PC-3 (cell line): ENCODE data around the gene MRPS31. TPM values are rescaled to one million over a fixed set of nuclear protein-coding genes. Genes with fewer than 3 reads are reported as not detected.

Experiments
- ATAC-seq: fragments of 200-7000 bp; cut with Tn5 transposase; 2 replicates; pipeline ENCODE4 v1.9.1; 2020; ENCODE audit warnings: mild to moderate bottlenecking, moderate library complexity
- BruUV-seq: library from RNA; stranded (reverse); fragments of 400-500 nt; replicated peaks from 2 replicates; lab custom pipeline; 2021; lab: Mats Ljungman, UMichigan
- CTCF ChIA-PET: fragments of 300-600 bp; sonication (Branson Sonifier 250); formaldehyde crosslinking; loops from one replicate; lab custom pipeline; 2022; ENCODE audit warnings: antibody characterized with exemption; lab: Charles Lee
- POLR2A ChIA-PET: fragments of 300-600 bp; sonication (Branson Sonifier 250); formaldehyde crosslinking; loops from one replicate; lab custom pipeline; 2022; ENCODE audit warnings: antibody characterized with exemption; ENCODE audit not compliant: unreplicated experiment; lab: Charles Lee
- DNase-seq: peaks from one replicate; pipeline ENCODE4 v3.0.0-alpha.2; 2015
- H2AFZ ChIP-seq: fragments of 300-600 bp; sonication (generic); 2 replicates; pipeline ENCODE4 v1.6.0; 2016; ENCODE audit warnings: antibody characterized with exemption, low read length
- H3F3A ChIP-seq: fragments of 300-600 bp; sonication (generic); one replicate; pipeline ENCODE4 v1.6.0; 2017; ENCODE audit warnings: antibody characterized with exemption, low read length, control low read depth, mild to moderate bottlenecking; ENCODE audit not compliant: unreplicated experiment
- H3K27ac ChIP-seq: fragments of 300-600 bp; sonication (generic); 2 replicates; pipeline ENCODE4 v1.5.1; 2016; ENCODE audit warnings: mild to moderate bottlenecking, low read length
- H3K27me3 ChIP-seq: fragments of 300-600 bp; sonication (generic); 2 replicates; pipeline ENCODE4 v1.6.1; 2016; ENCODE audit warnings: low read length, mixed read lengths
- H3K36me3 ChIP-seq: fragments of 300-600 bp; sonication (generic); 2 replicates; pipeline ENCODE4 v1.6.1; 2016; ENCODE audit warnings: low read depth, mixed run types, low read length, mixed read lengths
- H3K4me1 ChIP-seq: fragments of 300-600 bp; sonication (generic); 2 replicates; pipeline ENCODE4 v1.5.1; 2016; ENCODE audit warnings: low read length; ENCODE audit not compliant: insufficient read depth
- H3K4me2 ChIP-seq: fragments of 300-600 bp; sonication (generic); 2 replicates; pipeline ENCODE4 v1.6.0; 2016; ENCODE audit warnings: low read length
- H3K4me3 ChIP-seq: fragments of 300-600 bp; sonication (generic); 2 replicates; pipeline ENCODE4 v1.5.1; 2016; ENCODE audit warnings: mild to moderate bottlenecking, low read length, mixed read lengths
- H3K79me2 ChIP-seq: fragments of 300-600 bp; sonication (generic); 2 replicates; pipeline ENCODE4 v1.6.1; 2017; ENCODE audit warnings: low read length, mixed read lengths
- H3K9ac ChIP-seq: fragments of 300-600 bp; sonication (generic); 2 replicates; pipeline ENCODE4 v1.6.0; 2016; ENCODE audit warnings: mild to moderate bottlenecking, low read length
- H3K9me2 ChIP-seq: fragments of 300-600 bp; sonication (generic); replicated peaks from 2 replicates; pipeline ENCODE4 v1.6.1; 2016; ENCODE audit warnings: mixed run types, low read length, mixed read lengths
- H3K9me3 ChIP-seq: fragments of 300-600 bp; sonication (generic); 2 replicates; pipeline ENCODE4 v1.6.1; 2016; ENCODE audit warnings: low read length, mixed read lengths
- H4K20me1 ChIP-seq: fragments of 300-600 bp; sonication (generic); 2 replicates; pipeline ENCODE4 v1.6.1; 2016; ENCODE audit warnings: low read length, mixed read lengths
- CTCF ChIP-seq: fragments of 300-600 bp; sonication (generic); conservative IDR thresholded peaks from 2 replicates; pipeline ENCODE4 v1.5.1; 2017; ENCODE audit warnings: antibody characterized with exemption, low read depth, mild to moderate bottlenecking, low read length
- EZH2 ChIP-seq: fragments of 300-600 bp; sonication (generic); IDR thresholded peaks from one replicate; pipeline ENCODE4 v1.6.1; 2017; ENCODE audit warnings: antibody characterized with exemption, mild to moderate bottlenecking, low read length; ENCODE audit not compliant: unreplicated experiment
- EZH2phosphoT487 ChIP-seq: fragments of 300-600 bp; sonication (generic); IDR thresholded peaks from 2 replicates; pipeline ENCODE4 v1.6.1; 2018; ENCODE audit warnings: mild to moderate bottlenecking, antibody characterized with exemption, low read length, borderline replicate concordance
- intact Hi-C: fragments of 100-400 bp; cut with micrococcal nuclease; formaldehyde crosslinking; loops from 2 replicates; pipeline ENCODE4 v1.9.0; 2023
- total RNA-seq: library from RNA; depleted of rRNA; stranded (reverse); fragments of >200 nt; gene quantifications from 2 replicates; pipeline ENCODE4 v1.2.3, GENCODE V29; 2014

MRPS31 gene
- total RNA-seq, 1 experiment from 2014 or later = 14.6 TPM

DNA sequence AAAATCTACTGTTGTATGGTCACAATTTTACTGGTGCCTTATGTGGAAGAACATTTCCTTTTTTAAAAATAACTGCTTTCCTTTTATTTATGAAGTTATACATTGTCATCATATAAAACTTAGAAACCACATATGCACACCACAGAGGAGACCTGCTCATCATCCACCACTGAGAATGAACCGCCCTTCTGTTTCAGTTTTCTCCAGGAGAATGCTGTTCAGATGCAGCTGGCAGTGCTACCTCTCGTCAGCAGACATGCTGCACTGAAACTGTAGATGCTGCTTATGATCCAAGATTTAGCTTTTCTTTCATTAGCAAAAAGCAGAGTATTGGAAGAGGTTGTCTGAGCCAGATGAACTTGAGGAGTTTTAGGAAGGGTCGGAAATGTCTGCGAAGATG, 28.5 kb upstream of the MRPS31 start:
- H2AFZ ChIP-seq = no peak overlapping the region
- H3K9me3 ChIP-seq = no peaks in the 10 kb centered on the region
- TF ChIP-seq CTCF (no peak), EZH2phosphoT487 (no peak), EZH2 (no peak)
- no peak for DNase-seq
- no peaks in the 10 kb centered on the region for H3K79me2 ChIP-seq
- H3K4me3 ChIP-seq = no peak overlapping the region
- no peak for ATAC-seq
- H3K36me3 ChIP-seq = no peaks in the 10 kb centered on the region
- no peak overlapping the region for H3K27ac ChIP-seq
- H3K4me2 ChIP-seq = no peak overlapping the region
- CTCF ChIA-PET = no interaction called here
- H3K4me1 ChIP-seq = no peaks in the 10 kb centered on the region
- BruUV-seq = no TSS peak
- H3K9me2 ChIP-seq = no peaks in the 10 kb centered on the region
- no peaks in the 10 kb centered on the region for H3F3A ChIP-seq
- intact Hi-C loops = no loop called here
- no peak overlapping the region for H3K9ac ChIP-seq
- no peaks in the 10 kb centered on the region for H4K20me1 ChIP-seq
- POLR2A ChIA-PET = no interaction called here
- no peaks in the 10 kb centered on the region for H3K27me3 ChIP-seq

DNA sequence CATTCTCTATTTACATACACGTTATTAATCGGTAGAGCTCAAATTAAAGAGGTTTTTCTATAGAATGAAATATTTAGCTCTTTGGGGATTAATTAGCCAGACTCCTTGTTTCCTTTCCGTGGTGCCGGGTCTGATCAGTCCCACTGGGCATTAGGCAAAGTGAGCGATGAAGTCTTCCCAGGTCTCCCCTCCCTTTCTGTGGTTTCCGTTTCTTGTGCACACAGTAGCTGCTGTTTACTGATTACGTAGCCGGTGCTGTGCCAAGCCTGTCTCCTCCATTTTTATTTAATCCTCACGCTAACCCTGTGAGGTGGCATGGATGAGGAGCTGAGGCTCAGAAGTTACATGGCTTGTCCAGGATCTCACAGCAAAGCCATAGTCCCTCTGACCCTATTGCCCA, 27.4 kb upstream of the MRPS31 start:
- intact Hi-C loops = no loop called here
- H3K36me3 ChIP-seq = no peaks in the 10 kb centered on the region
- peak; percentile 89 for ATAC-seq
- no peaks in the 10 kb centered on the region for H3K9me3 ChIP-seq
- peak; percentile 11 for DNase-seq
- ChIA-PET POLR2A (no interaction called here), CTCF (interaction anchor here (0.7 kb wide), 1 partner anchor 1302 kb away, joined by 10 read pairs; no protein-coding TSS in a partner anchor)
- H3K4me2 ChIP-seq = no peak overlapping the region
- H3K9ac ChIP-seq = no peak overlapping the region
- no peaks in the 10 kb centered on the region for H3K4me1 ChIP-seq
- H3K79me2 ChIP-seq = no peaks in the 10 kb centered on the region
- H4K20me1 ChIP-seq = no peaks in the 10 kb centered on the region
- no peaks in the 10 kb centered on the region for H3F3A ChIP-seq
- TF ChIP-seq CTCF = no peak
- no peak for TF ChIP-seq EZH2phosphoT487
- no peak for TF ChIP-seq EZH2
- H3K27ac ChIP-seq = no peak overlapping the region
- BruUV-seq = no TSS peak
- H3K4me3 ChIP-seq = no peak overlapping the region
- no peaks in the 10 kb centered on the region for H3K27me3 ChIP-seq
- no peak overlapping the region for H2AFZ ChIP-seq
- no peaks in the 10 kb centered on the region for H3K9me2 ChIP-seq

GRCh38 chr13:40796649-40797048, 25.7 kb upstream of the MRPS31 start:
- intact Hi-C loops = no loop called here
- Histone ChIP-seq H3F3A (no peaks in the 10 kb centered on the region), H3K4me3 (no peak overlapping the region), H3K4me2 (no peak overlapping the region), H3K4me1 (no peaks in the 10 kb centered on the region), H3K27me3 (no peaks in the 10 kb centered on the region), H3K9me3 (no peaks in the 10 kb centered on the region), H3K9ac (no peak overlapping the region), H3K79me2 (peaks cover 7% of the 10 kb centered on the region; the same call in 1 of the 2 replicates), H4K20me1 (no peaks in the 10 kb centered on the region), H3K27ac (no peak overlapping the region), H2AFZ (no peak overlapping the region), H3K9me2 (no peaks in the 10 kb centered on the region), H3K36me3 (no peaks in the 10 kb centered on the region)
- ChIA-PET POLR2A (no interaction called here), CTCF (no interaction called here)
- DNase-seq = no peak
- no peak for ATAC-seq
- no peak for TF ChIP-seq CTCF
- TF ChIP-seq EZH2phosphoT487 = no peak
- TF ChIP-seq EZH2 = no peak
- no TSS peak for BruUV-seq
